ENCODE measurements around the gene TAX1BP3.

TAX1BP3 gene

GRCh38 chr17:3681565-3681964 lies 13.2 kb upstream of the TAX1BP3 start:
- no peak overlapping the region for H3K4me3 ChIP-seq (ENCODE audit: low read depth, low read length)
- H3K9me3 ChIP-seq (ENCODE audit: control insufficient read depth, insufficient read depth, low read depth, low read length), result no peaks in the 10 kb centered on the region
- no peaks in the 10 kb centered on the region for H3K4me1 ChIP-seq (ENCODE audit: control insufficient read depth, insufficient read depth, low read length)
- no peak overlapping the region for H3K27ac ChIP-seq (ENCODE audit: extremely low read depth, low read depth, low read length)
- no peak for TF ChIP-seq ZNF488 (tag by site-specific recombination; IDR thresholded peaks at IDR 0.05)
- no peak for TF ChIP-seq PRDM2 (tag by site-specific recombination; IDR thresholded peaks at IDR 0.05; ENCODE audit: borderline replicate concordance)
- no peak for TF ChIP-seq ZNF580 (tag by site-specific recombination; IDR thresholded peaks at IDR 0.05)
- TF ChIP-seq ZBTB10 (tag by site-specific recombination; IDR thresholded peaks at IDR 0.05), result no peak
- no peak for TF ChIP-seq SCRT2 (tag by site-specific recombination; IDR thresholded peaks at IDR 0.05)
- TF ChIP-seq PRDM10 (tag by site-specific recombination; IDR thresholded peaks at IDR 0.05), result no peak
- no peak for TF ChIP-seq ZNF449 (tag by site-specific recombination; IDR thresholded peaks at IDR 0.05)
- no peak for TF ChIP-seq ZNF600 (tag by site-specific recombination; IDR thresholded peaks at IDR 0.05)
- no peak for TF ChIP-seq ZNF24 (tag by site-specific recombination; IDR thresholded peaks at IDR 0.05)
- no peak for TF ChIP-seq PRDM1 (tag by site-specific recombination; IDR thresholded peaks at IDR 0.05)
- no peak for TF ChIP-seq ZFP41 (tag by site-specific recombination; IDR thresholded peaks at IDR 0.05; ENCODE audit: borderline replicate concordance)
- TF ChIP-seq ZNF341 (tag by site-specific recombination; IDR thresholded peaks at IDR 0.05; ENCODE audit: low read depth), result no peak
- TF ChIP-seq ZNF530 (tag by site-specific recombination; IDR thresholded peaks at IDR 0.05; ENCODE audit: low read depth), result no peak
- no peak for TF ChIP-seq ZNF148 (tag by site-specific recombination; IDR thresholded peaks at IDR 0.05; ENCODE audit: borderline replicate concordance)
- TF ChIP-seq ZNF707 (tag by site-specific recombination; IDR thresholded peaks at IDR 0.05), result no peak
- TF ChIP-seq KLF16 (tag by site-specific recombination; IDR thresholded peaks at IDR 0.05), result no peak
- no peak for TF ChIP-seq ZNF664 (tag by site-specific recombination; IDR thresholded peaks at IDR 0.05)
- TF ChIP-seq ZEB2 (tag by site-specific recombination; IDR thresholded peaks at IDR 0.05), result no peak
- TF ChIP-seq FEZF1 (tag by site-specific recombination; IDR thresholded peaks at IDR 0.05), result no peak
- TF ChIP-seq ZNF211 (tag by site-specific recombination; IDR thresholded peaks at IDR 0.05; ENCODE audit: low read depth), result no peak
- ChIA-PET CTCF (interaction anchor here (0.5 to 1.5 kb wide), 3 partner anchors 14 to 942 kb away, joined by 4 to 8 read pairs (median 5); partner anchors contain the start of gene P2RX5), POLR2A (interaction anchor here (0.5 kb wide), 1 partner anchor 47 kb away, joined by 3 read pairs; no protein-coding TSS in a partner anchor)
- no peaks in the 10 kb centered on the region for H3K36me3 ChIP-seq (ENCODE audit: control insufficient read depth in 2 of 2, insufficient read depth in 1 of 2, low read length in 2 of 2)

Measured in HEK293 (cell line).